ENCODE data around the gene ZNF396. TPM values are rescaled to one million over a fixed set of nuclear protein-coding genes. Genes with fewer than 3 reads are reported as not detected.

Gene ZNF396
- total RNA-seq, 1 donor from 2014 or later = 0.21 TPM

GRCh38 chr18:35331367-35332087, 45.6 kb downstream of the ZNF396 start:
- no peak overlapping the region for H3K27ac ChIP-seq
- no peak for DNase-seq (ENCODE audit: low spot score in 2 of 2)
- H3K36me3 ChIP-seq = peaks cover 27 to 39% of the 10 kb centered on the region in 2 donors
- TF ChIP-seq, protein P1, sequence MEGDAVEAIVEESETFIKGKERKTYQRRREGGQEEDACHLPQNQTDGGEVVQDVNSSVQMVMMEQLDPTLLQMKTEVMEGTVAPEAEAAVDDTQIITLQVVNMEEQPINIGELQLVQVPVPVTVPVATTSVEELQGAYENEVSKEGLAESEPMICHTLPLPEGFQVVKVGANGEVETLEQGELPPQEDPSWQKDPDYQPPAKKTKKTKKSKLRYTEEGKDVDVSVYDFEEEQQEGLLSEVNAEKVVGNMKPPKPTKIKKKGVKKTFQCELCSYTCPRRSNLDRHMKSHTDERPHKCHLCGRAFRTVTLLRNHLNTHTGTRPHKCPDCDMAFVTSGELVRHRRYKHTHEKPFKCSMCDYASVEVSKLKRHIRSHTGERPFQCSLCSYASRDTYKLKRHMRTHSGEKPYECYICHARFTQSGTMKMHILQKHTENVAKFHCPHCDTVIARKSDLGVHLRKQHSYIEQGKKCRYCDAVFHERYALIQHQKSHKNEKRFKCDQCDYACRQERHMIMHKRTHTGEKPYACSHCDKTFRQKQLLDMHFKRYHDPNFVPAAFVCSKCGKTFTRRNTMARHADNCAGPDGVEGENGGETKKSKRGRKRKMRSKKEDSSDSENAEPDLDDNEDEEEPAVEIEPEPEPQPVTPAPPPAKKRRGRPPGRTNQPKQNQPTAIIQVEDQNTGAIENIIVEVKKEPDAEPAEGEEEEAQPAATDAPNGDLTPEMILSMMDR (IDR thresholded peaks at IDR 0.05) = no peak
- peaks cover 0 to 6% of the 10 kb centered on the region in 2 donors for H3K9me3 ChIP-seq
- H3K4me1 ChIP-seq = peaks cover 0 to 8% of the 10 kb centered on the region in 2 donors
- intact Hi-C loops (cut with DNase I) = no loop called here
- H3K4me3 ChIP-seq = no peak overlapping the region
- H3K27me3 ChIP-seq = no peaks in the 10 kb centered on the region

GRCh38 chr18:35328868-35329267, 48.3 kb downstream of the ZNF396 start:
- Histone ChIP-seq H3K4me3 (no peak overlapping the region), H3K9me3 (peaks cover 0 to 6% of the 10 kb centered on the region in 2 donors), H3K36me3 (peaks cover 12 to 21% of the 10 kb centered on the region in 2 donors), H3K4me1 (no peaks in the 10 kb centered on the region), H3K27me3 (no peaks in the 10 kb centered on the region), H3K27ac (no peak overlapping the region)
- intact Hi-C loops (cut with DNase I) = no loop called here
- TF ChIP-seq, protein P1 (IDR thresholded peaks at IDR 0.05) = no peak
- DNase-seq (ENCODE audit: low spot score in 2 of 2) = no peak

- DNase-seq (ENCODE audit: low spot score in 2 of 2) = no peak
- Histone ChIP-seq H3K27me3 (no peaks in the 10 kb centered on the region), H3K4me1 (no peaks in the 10 kb centered on the region), H3K27ac (no peak overlapping the region), H3K9me3 (peaks cover 0 to 6% of the 10 kb centered on the region in 2 donors), H3K4me3 (no peak overlapping the region), H3K36me3 (peaks cover 4 to 5% of the 10 kb centered on the region in 2 donors)
- TF ChIP-seq, protein P1 (IDR thresholded peaks at IDR 0.05) = no peak
- intact Hi-C loops (cut with DNase I) = no loop called here
Measured at GRCh38 chr18:35326695-35327387, 50.3 kb downstream of the ZNF396 start.

DNA sequence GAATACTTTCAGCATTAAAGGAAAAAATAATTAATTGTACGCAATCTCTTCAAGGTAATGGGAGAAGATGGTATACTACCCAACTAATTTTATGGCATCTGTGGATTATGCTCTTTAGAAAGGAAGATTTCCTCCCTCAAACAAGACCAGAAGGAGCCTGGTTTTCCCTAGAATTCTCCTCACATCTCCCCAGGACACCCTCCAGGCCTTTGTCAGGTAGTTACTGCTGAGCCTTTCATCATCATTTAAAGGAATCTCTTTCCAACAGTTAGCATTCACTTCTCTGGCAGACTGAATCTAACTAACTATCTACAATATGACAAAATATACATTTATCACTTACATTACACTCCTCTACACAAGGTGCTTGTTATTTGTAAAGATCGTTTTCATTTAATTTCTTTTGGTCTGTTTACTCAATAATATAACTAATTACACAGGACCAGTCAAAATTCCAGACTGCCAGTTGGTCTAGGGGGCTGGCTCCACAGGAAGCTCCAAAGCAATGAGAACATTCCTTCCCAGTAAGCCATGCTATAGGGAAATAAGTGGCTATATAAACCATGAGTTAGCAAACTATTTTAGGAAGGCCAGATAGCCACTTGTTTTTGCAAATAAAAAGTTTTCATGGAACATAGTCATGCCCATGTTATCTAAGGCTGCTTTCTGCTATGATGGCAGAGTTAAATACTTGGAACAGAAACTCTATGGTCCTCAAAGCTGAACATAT, 52.0 kb downstream of the ZNF396 start:
- no peaks in the 10 kb centered on the region for H3K36me3 ChIP-seq
- TF ChIP-seq, protein P1 (IDR thresholded peaks at IDR 0.05) = no peak
- no peak overlapping the region for H3K27ac ChIP-seq
- no peak for DNase-seq (ENCODE audit: low spot score in 2 of 2)
- H3K4me3 ChIP-seq = no peak overlapping the region
- H3K27me3 ChIP-seq = no peaks in the 10 kb centered on the region
- intact Hi-C loops (cut with DNase I) = no loop called here
- H3K4me1 ChIP-seq = no peaks in the 10 kb centered on the region
- peaks cover 0 to 6% of the 10 kb centered on the region in 2 donors for H3K9me3 ChIP-seq

DNA sequence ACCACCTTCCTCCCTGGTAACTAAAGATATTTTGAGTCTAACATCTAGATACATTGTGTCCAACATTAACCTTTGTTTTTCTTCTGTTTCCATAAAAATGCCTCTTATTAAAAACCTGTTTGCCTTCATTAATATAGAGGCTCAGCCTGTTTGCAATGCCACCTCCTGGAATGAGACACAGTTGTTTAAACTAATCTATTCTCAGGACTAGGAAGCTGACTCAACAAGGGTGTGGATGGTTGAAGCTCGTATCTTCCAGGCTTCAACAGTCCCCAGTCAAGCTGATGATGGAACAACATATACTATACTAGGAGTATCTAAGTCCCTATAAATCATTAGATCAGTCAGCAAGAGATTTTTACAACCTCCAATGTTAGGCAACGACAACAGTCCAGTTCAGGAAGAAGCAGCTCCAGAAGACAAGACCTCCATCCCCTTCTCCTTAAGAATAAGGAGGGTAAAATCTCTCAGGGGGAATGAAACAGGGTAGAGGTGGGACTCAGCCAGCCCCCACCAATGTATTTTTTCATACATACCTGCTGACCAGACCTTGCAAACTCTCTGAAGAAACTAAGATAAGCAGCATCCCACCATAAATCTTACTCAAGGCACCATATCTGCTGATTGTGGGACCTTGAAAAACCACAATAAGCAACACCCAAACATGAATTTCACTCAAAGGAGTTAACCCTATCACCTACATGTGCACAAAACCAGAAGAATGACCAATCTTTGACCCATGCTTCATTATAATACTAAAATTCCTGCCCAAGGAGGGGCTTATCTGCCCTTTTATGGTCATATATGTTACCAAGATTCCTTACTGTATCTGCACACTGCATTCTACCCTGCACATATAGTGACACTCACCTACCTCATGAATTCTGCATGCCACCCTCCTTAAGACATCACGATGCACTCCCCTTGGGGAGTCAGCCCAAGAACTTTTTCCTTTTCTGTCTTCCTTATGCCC, 54.4 kb downstream of the ZNF396 start:
- intact Hi-C loops (cut with DNase I) = no loop called here
- Histone ChIP-seq H3K36me3 (no peaks in the 10 kb centered on the region), H3K27me3 (no peaks in the 10 kb centered on the region), H3K9me3 (peaks cover 0 to 2% of the 10 kb centered on the region in 2 donors), H3K4me1 (no peaks in the 10 kb centered on the region), H3K27ac (no peak overlapping the region), H3K4me3 (no peak overlapping the region)
- TF ChIP-seq, protein P1 (IDR thresholded peaks at IDR 0.05) = no peak
- no peak for DNase-seq (ENCODE audit: low spot score in 2 of 2)

Measured in ascending aorta (tissue), 2 donors.